Measurements from ENCODE around the gene VPS52.
"Not testable (repeated sequence)": the region's sequence is repeated elsewhere in the genome, so short reads cannot be mapped to it uniquely, and the experiment has no call there.

VPS52 gene

DNA sequence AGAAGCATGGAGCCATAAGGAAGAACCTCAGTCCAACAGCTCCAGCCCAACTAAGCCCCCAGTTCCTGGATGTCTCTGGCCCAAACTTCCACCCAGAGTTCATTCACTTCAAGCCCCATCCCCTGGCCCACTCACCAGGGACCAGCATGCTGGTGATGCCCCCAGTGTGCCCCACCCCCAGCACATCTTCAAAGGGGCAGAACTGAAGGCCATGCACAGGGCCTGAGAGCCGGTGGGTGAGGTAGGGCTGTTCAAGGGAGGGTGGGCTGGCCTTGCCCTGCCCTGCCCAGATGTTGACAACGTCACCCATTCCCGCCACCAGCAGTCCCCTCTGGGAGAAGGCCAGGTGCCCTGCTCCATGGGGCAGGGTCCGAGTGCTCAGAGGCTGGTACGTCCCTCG is 8.9 kb upstream of the VPS52 start:
- DNase-seq (ENCODE audit: extremely low read depth in 1 of 2, low read depth in 1 of 2): no peak

DNA sequence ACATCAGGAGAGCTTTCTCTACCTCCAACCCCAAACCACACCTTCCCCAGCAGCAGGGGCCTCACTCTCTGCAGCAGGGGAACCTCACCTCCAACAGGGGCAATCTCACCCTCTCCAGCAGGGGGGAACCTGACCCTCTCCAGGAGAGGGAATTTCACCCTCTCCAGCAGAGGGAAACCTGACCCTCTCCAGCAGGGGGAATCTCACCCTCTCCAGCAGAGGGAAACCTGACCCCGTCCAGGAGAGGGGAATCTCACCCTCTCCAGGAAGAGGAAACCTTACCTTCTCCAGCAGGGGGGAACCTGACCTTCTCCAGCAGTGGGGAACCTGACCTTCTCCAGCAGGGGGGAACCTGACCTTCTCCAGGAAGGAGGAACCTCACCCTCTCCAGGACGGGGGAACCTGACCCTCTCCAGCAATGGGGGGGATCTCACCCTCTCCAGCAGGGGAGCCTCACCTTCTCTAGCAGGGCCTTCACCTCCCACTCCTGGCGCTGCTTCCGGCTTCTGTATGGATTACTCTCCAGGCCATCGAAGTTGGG is 8.4 kb upstream of the VPS52 start:
- DNase-seq (ENCODE audit: extremely low read depth in 1 of 2, low read depth in 1 of 2): no peak

DNA sequence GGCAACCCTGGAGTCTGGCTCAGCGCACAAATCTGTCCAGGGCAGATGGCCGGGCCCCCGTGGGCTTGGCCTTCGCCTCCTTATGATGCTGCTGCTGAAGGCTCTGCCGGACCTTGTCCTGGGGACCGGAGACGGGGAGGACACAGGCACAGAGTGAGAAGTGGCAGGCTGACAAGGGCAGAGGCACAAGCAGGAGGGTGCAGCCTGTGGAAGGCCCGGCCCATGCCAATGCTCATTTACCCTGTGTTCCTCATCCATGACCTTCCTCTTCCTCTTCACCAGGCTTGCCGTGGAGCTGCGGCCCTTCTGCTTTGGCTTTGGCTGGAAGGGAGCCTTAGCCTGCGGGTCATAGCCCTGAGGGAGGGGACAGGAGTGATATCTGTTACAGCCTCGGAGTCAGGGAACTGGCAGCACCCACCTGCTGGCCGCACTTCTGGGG is 7.6 kb upstream of the VPS52 start:
- no peak for DNase-seq (ENCODE audit: extremely low read depth in 1 of 2, low read depth in 1 of 2)

DNA sequence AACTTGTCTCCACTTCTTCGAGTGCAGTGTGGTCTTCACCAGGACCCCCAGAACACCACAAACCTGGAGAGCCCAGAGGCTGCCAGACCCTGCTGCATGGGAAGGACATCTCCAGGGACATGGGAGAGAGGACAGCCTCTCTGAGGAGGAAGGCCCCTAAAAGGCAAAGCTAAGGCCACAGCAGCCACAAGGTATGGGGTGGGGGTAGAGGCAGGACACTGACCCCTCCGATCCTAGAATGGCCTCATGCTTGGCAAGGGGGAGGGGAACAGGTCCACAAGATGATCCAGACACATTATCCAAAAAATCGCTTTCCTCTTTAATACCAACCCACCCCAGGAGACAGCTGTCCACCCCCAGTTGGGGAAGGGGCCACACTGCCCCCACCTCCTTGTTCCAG is 7.1 kb upstream of the VPS52 start:
- no peak for DNase-seq (ENCODE audit: extremely low read depth in 1 of 2, low read depth in 1 of 2)

DNA sequence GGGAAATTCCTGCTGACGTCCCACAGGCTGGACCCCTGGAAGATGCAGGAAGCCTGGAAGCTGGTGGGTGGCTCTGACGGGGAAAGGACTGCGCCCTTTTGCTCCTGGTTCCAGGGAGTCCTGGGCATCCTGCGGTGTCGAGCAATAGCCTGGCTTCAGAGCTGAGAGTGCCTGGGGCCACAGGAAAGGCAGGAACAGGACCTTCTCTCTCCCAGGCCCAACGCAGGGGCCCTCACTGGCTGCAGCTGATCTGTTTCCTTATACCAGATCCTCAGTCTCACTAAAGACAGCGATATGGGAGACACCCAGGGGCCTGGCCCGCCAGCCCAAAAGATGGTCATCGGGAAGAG is 6.7 kb upstream of the VPS52 start:
- no peak for DNase-seq (ENCODE audit: extremely low read depth in 1 of 2, low read depth in 1 of 2)

DNA sequence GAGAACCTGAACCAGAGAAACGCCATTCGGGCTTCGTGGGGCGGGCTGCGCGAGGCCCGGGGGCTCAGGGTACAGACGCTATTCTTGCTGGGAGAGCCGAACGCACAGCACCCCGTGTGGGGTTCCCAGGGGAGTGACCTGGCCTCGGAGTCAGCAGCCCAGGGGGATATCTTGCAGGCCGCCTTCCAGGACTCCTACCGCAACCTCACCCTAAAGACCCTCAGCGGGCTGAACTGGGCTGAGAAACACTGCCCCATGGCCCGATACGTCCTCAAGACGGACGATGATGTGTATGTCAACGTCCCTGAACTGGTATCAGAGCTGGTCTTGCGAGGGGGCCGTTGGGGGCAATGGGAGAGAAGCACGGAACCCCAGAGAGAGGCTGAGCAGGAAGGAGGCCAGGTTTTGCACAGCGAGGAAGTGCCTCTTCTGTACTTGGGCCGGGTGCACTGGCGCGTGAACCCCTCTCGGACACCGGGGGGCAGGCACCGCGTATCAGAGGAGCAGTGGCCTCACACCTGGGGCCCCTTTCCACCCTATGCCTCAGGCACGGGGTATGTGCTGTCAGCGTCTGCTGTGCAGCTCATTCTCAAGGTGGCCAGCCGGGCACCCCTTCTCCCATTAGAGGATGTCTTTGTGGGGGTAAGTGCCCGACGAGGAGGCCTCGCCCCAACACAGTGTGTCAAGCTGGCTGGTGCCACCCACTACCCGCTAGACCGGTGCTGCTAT is 6.2 kb upstream of the VPS52 start:
- no peak for DNase-seq (ENCODE audit: extremely low read depth in 1 of 2, low read depth in 1 of 2)

DNA sequence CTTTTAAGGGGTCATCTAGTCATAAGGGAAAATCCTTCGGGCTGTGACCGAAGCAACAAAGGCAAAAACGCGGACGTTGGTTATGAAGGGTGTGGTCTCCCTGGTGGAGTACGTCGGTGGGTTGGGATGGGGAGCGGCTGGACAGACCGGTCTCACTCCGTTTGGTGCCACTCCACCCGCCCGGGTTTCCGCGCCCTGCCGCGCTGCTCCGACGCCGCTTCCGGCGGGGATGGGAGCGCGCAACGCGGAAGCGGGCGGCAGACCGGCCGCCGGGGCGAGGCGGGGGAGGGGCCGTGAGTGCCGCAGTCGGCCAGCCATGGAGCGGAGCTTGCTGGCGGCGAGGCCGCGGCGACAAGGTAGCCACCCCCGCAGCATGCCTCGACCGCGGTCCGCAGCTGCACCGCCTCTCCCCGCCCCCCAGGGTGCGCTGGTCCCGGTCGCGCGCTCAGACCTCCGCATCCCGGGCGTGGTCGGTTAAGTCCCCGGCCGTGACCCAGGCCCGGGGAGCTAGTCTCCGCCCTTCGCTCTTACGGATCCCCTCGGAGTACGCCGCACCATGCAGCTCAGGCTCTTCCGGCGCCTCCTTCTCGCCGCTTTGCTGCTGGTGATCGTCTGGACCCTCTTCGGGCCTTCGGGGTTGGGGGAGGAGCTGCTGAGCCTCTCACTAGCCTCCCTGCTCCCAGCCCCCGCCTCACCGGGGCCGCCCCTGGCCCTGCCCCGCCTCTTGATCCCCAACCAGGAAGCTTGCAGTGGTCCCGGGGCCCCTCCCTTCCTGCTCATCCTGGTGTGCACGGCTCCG is 5.4 kb upstream of the VPS52 start, which contains the start of gene B3GALT4:
Gene B3GALT4 (plus strand): TSS at position 260 of the 799 bp plus-strand sequence. CDS start 297 bp downstream, at position 557.
- peak; percentile 77 to 82 for DNase-seq (ENCODE audit: extremely low read depth in 1 of 2, low read depth in 1 of 2)

DNA sequence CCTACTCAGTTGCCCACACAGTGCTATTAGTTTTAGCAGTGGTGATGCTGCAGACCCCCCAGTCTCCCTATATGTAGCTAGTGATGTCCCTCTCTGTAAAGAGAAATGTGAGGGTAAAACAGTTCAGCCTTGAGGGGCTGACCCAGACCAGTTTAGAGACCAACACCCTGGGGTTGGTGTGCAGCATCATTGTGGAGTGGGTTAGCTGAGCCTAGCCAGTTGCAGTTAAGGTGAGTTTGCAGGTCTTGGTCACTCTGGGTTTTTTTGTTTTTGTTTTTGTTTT is 4.8 kb upstream of the VPS52 start:
- DNase-seq (ENCODE audit: extremely low read depth in 1 of 2, low read depth in 1 of 2): no peak

DNA sequence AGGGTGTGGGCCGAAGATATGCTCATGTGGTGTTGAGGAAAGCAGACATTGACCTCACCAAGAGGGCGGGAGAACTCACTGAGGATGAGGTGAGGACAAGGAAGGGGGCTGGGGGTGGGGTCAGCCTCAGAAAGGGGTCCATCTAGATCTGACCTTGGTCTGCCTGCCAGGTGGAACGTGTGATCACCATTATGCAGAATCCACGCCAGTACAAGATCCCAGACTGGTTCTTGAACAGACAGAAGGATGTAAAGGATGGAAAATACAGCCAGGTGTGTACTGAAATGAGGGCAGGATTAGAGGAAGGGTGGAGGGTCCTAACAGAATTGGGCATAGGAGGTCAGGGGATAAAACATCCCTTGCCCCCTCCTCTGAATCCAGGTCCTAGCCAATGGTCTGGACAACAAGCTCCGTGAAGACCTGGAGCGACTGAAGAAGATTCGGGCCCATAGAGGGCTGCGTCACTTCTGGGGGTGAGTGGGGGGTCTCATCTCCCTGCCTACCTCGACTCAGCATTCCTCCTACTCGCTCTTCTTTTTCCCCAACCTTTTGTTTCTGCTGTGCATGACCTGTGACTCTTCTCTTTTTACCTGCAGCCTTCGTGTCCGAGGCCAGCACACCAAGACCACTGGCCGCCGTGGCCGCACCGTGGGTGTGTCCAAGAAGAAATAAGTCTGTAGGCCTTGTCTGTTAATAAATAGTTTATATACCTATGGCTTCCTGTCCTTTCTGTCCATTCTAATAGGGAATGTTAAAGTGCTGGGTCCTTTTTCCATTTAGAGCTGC is 4.3 kb upstream of the VPS52 start:
- DNase-seq (ENCODE audit: extremely low read depth in 1 of 2, low read depth in 1 of 2): not testable (repeated sequence)

DNA sequence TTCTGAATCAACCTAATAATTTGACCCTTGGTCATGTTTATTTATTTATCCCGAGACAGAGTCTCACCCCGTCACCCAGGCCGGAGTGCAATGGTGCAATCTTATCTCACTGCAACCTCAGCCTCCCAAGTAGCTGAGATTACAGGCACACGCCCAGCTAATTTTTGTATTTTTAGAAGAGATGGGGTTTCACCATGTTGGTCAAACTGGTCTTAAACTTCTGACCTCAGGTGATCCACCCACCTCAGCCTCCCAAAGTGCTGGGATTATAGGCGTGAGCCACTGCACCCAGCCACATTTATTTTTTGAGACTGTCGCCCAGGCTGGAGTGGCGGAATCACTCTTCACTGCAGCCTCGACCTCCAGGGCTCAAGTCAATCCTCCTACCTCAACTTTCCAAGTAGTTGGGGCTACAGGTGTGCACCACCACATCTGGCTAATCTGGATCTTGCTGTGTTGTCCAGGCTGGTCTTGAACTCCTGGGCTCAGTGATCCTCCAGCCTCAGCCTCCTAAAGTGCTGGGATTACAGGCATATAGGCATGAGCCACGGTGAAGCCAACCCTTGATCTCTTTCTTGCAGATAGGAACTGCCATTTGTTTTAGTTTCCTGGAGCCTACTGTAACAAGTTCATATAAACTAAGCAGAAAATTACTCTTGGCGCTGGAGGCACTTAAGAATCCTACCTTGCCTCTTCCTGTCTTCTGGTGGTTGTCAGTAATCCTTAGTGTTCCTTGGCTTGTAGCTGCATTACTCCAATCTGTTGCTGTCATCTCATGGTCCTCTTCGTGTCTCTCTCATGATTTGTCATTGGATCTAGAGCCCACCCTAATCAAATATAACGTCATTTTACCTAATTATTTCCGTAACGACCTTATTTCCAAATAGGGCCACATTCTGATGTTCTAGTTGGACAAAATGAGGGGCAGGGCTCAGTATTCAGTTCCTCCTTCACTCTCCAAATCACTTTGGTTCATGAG is 2.5 kb upstream of the VPS52 start:
- DNase-seq (ENCODE audit: extremely low read depth in 1 of 2, low read depth in 1 of 2): no peak

DNA sequence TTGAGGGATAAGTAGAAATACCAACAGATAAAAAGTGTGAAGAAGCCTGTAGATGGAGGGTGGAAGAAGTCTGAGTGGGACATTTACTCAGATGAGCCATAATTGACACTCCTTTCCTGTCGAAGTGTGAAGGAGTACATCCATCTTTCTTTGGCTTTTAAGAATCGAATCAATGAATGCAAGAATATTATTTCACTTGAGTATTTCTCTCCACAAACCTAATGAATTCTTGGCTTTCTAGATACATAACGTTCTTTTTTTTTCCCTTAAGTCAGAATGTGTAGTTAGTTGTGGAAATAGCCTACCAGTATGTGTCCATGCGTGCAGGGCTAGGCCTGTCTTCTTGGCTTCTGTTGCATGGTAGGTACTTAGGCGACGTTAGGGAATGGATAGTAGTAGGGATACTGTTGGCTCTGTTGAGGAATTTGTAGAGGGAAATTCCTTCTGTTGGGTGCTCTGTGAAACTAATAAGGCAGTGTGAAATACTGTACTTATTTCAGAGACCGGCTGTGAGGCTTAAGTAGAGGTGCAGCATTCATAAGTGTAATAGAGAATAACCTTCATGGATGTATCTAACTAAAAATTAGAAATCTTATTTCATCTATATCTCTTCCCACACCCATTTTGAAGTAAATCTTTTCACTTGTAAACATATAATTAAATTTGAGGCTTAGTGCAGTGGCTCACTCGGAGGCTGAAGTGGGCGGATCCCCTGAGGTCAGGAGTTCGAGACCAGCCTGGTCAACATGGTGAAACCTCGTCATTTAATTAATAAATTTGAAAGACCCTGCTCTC is 1.6 kb upstream of the VPS52 start:
- no peak for DNase-seq (ENCODE audit: extremely low read depth in 1 of 2, low read depth in 1 of 2)

DNA sequence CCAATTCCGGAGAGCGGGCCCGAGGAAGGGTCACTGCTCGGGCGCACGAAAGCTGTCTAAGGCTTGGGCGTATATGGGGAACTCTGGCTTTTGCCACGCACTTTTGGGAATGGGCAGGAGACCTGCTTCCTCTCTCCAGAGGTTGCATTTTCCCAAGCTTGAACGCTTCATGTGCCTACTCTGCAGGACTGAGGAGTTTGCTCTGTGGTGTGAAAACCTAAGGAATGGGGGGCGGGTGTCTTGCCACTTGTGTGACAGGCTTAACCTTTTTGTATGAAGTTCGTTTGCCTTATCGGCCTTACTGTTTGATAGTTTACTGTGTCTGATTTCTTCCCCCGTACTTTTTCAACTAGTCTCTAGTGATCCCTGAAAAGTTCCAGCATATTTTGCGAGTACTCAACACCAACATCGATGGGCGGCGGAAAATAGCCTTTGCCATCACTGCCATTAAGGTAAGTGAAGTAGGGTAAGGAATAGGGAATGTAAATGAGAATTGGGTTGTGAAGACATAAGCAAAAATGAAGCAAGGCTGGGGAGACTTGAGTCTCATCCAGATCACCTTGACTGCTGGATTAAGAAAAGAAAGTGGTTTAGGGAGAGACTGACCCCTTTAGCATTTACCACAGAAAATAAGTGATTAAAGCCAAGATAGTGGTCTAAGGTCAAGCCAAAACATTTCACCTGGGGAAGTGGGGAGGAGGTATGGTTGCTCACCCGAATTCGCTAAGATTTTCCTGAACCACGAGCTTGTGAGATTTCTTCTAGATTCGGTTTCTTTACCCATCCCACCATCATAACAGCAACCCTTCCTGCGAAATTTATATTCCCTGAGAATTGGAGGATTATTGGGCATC is 826 bp upstream of the VPS52 start:
- no peak for DNase-seq (ENCODE audit: extremely low read depth in 1 of 2, low read depth in 1 of 2)

DNA sequence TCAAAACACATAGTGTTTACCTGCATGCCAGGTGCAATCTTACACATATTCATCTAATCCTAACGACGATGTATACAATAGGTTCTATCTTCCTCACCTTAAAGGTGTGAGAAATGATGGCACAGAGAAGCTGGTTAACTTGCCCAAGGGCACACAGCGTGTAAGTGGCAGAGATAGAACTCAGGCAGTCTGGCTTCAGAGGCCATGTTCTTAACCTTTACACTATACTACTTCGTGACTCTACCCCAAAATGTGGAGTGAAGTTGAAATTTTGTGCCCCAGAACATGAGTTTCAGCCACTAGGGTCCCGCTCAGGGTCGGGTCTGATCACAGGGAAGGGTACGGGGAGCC is 584 bp downstream of the VPS52 start:
- DNase-seq (ENCODE audit: extremely low read depth in 1 of 2, low read depth in 1 of 2): no peak

DNA sequence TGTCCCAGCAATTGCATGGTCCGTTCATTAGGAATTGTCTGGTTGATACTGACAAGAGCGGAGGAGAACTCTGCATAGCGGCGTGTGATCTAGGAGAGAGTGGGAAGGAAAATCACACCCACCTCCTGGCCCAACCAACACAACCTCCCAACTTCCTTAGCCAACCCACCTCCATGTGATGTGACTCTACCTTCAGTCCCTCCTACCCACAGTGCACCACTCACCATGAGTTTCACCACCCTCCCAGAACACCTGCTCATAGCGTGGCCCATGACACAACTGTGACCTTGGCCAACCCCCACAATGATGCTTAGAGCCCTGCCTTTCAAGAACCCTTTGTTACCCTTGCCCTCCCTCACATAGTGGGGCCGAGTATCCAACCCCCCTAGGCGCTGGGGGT is 7.7 kb downstream of the VPS52 start:
- no peak for DNase-seq (ENCODE audit: extremely low read depth in 1 of 2, low read depth in 1 of 2)

DNA sequence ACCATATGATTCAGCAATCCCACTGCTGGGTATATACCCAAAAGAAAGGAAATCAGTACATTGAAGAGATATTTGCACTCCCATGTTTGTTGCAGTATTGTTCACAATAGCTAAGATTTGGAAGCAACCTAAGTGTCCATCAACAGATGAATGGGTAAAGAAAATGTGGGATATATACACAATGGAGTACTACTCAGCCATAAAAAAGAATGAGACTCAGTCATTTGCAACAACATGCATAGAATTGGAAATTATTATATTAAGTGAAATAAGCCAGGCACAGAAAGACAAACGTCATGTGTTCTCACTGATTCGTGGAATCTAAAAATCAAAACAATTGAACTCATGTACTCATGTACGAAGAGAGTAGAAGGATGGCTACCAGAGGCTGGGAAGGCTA is 9.2 kb downstream of the VPS52 start:
- not testable (repeated sequence) for DNase-seq (ENCODE audit: extremely low read depth in 1 of 2, low read depth in 1 of 2)

DNA sequence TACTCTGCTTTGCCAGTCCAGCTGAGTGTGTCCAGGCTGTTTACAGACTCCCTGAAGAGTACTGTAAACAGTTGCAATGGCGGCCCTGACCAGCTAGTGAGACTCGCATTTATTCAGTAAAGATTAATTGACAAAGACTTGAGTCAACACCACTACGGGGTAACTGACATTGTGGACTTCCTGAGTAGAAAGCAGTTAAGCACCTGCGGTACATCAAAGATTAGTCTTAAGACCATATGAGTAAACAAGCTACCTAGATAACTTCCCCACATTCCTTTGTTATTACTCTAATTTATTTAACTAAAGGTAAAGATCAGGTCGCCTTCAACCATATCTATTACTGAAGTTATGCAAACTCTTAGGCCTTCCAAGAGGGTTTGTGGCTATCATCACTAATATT is 12.6 kb downstream of the VPS52 start:
- no peak for DNase-seq (ENCODE audit: extremely low read depth in 1 of 2, low read depth in 1 of 2)

DNA sequence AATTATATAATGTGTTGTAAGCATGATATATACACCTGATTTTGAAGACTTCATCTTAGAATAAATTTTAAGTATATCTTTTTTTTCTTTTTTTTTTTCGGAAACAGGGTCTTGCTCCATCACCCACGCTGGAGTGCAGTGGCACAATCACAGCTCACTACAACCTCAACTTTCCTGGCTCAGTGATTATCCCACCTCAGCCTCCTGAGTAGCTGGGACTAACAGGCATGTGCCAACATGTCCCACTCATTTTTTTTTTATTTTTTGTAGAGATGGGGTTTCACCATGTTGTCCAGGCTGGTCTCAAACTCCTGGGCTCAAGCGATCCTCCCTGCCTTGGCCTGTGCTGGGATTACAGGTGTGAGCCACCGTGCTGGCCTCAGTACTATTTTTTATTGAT is 17.1 kb downstream of the VPS52 start:
- DNase-seq (ENCODE audit: extremely low read depth in 1 of 2, low read depth in 1 of 2): no peak

DNA sequence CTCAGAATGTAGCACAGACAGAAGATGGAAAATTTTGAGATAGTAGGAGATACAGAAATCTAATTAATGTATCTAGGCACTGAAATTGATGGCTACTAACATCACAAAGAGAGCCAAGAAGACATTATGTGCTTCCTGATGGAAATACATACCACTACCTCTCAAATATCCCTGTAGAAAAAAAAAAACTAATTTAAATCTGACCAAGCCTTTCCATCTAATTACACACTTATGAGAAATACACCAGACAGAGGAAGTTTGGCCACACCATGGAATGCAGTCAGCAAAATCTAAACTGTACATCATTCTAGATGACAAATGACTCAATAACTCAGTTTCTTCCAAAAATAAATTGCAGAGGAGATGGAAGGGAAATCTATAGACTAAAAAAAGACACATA is 18.9 kb downstream of the VPS52 start:
- DNase-seq (ENCODE audit: extremely low read depth in 1 of 2, low read depth in 1 of 2): no peak

Data from stimulated activated CD8-positive, alpha-beta memory T cell treated with anti-CD3 and anti-CD28 coated beads, Interleukin-7, amount 100 ng/mL, for 48 hours (primary cell).